WTC11 (cell line): ENCODE data around the gene HPCA. TPM values are rescaled to one million over a fixed set of nuclear protein-coding genes. Genes with fewer than 3 reads are reported as not detected.

Experiments used
- ATAC-seq: fragments of 200-7000 bp; cut with Tn5 transposase; 2 replicates; pipeline ENCODE4 v1.10.0; 2021; ENCODE audit warnings: mild to moderate bottlenecking, moderate library complexity
- CTCF ChIA-PET: fragments of 300-600 bp; sonication (Branson Sonifier 250); formaldehyde crosslinking; loops from one replicate; lab custom pipeline; 2021; ENCODE audit warnings: antibody characterized with exemption; lab: Charles Lee
- POLR2A ChIA-PET: fragments of 350-600 bp; sonication (Branson Sonifier 250); formaldehyde crosslinking; loops from one replicate; lab custom pipeline; 2021; ENCODE audit warnings: antibody characterized with exemption; lab: Charles Lee
- DNase-seq: peaks from one replicate; pipeline ENCODE4 v3.0.0; 2021; ENCODE audit warnings: low spot score
- H3K27ac Mint-ChIP-seq: 2 replicates; pipeline ENCODE4 v1.8.0; 2021; ENCODE audit warnings: mixed read lengths
- H3K27me3 Mint-ChIP-seq: 2 replicates; pipeline ENCODE4 v1.8.0; 2021; ENCODE audit warnings: low read depth, mild to moderate bottlenecking, moderate library complexity, mixed read lengths
- H3K36me3 Mint-ChIP-seq: 2 replicates; pipeline ENCODE4 v1.8.0; 2021; ENCODE audit warnings: mixed read lengths
- H3K4me1 Mint-ChIP-seq: 2 replicates; pipeline ENCODE4 v1.8.0; 2022; ENCODE audit warnings: mixed read lengths
- H3K4me3 Mint-ChIP-seq: 2 replicates; pipeline ENCODE4 v1.8.0; 2021; ENCODE audit warnings: mild to moderate bottlenecking, moderate library complexity, mixed read lengths
- H3K9me3 Mint-ChIP-seq: 2 replicates; pipeline ENCODE4 v1.8.0; 2021; ENCODE audit warnings: mixed read lengths
- AFF4 ChIP-seq: sonication (generic); formaldehyde crosslinking; IDR thresholded peaks from 2 replicates; pipeline ENCODE4 v1.8.1; 2023; ENCODE audit warnings: mild to moderate bottlenecking, missing genetic modification reagents, borderline replicate concordance
- E2F1 ChIP-seq: sonication (generic); formaldehyde crosslinking; IDR thresholded peaks from 2 replicates; pipeline ENCODE4 v1.8.0; 2022; ENCODE audit warnings: mild to moderate bottlenecking, missing genetic modification reagents
- FOXJ3 ChIP-seq: sonication (generic); formaldehyde crosslinking; IDR thresholded peaks from 2 replicates; pipeline ENCODE4 v1.9.0; 2021; ENCODE audit warnings: missing genetic modification reagents, mild to moderate bottlenecking, borderline replicate concordance
- FOXP1 ChIP-seq: sonication (generic); formaldehyde crosslinking; IDR thresholded peaks from 2 replicates; pipeline ENCODE4 v1.8.0; 2022; ENCODE audit warnings: missing genetic modification reagents, mild to moderate bottlenecking, moderate library complexity, borderline replicate concordance
- GRHL2 ChIP-seq: fragments of 250-450 bp; sonication (Bioruptor Pico); IDR thresholded peaks from 2 replicates; pipeline ENCODE4 v1.8.0; 2022; ENCODE audit warnings: mild to moderate bottlenecking, moderate library complexity; ENCODE audit not compliant: insufficient replicate concordance, severe bottlenecking
- GTF2I ChIP-seq: fragments of 250-450 bp; sonication (Bioruptor Pico); conservative IDR thresholded peaks from 2 replicates; pipeline ENCODE4 v1.4.0; 2021; ENCODE audit warnings: mild to moderate bottlenecking
- HMGXB4 ChIP-seq: sonication (generic); formaldehyde crosslinking; IDR thresholded peaks from 2 replicates; pipeline ENCODE4 v1.8.1; 2023; ENCODE audit warnings: mild to moderate bottlenecking, moderate library complexity, missing genetic modification reagents
- NR2C2 ChIP-seq: sonication (generic); formaldehyde crosslinking; IDR thresholded peaks from 2 replicates; pipeline ENCODE4 v1.8.0; 2022; ENCODE audit warnings: mild to moderate bottlenecking, missing genetic modification reagents
- OVOL2 ChIP-seq: fragments of 250-450 bp; sonication (Bioruptor Pico); IDR thresholded peaks from 2 replicates; pipeline ENCODE4 v1.9.0; 2021; ENCODE audit warnings: mild to moderate bottlenecking, borderline replicate concordance
- SOX15 ChIP-seq: fragments of 250-450 bp; sonication (Bioruptor Pico); IDR thresholded peaks from 2 replicates; pipeline ENCODE4 v1.9.0; 2021; ENCODE audit warnings: mild to moderate bottlenecking
- TCF7 ChIP-seq: sonication (generic); formaldehyde crosslinking; IDR thresholded peaks from 2 replicates; pipeline ENCODE4 v1.8.0; 2022; ENCODE audit warnings: mild to moderate bottlenecking, low read depth, missing genetic modification reagents, moderate library complexity
- TEAD4 ChIP-seq: sonication (generic); formaldehyde crosslinking; IDR thresholded peaks from 2 replicates; pipeline ENCODE4 v1.8.0; 2022; ENCODE audit warnings: mild to moderate bottlenecking, missing genetic modification reagents
- ZNF219 ChIP-seq: sonication (generic); formaldehyde crosslinking; IDR thresholded peaks from 2 replicates; pipeline ENCODE4 v1.8.0; 2023; ENCODE audit warnings: missing genetic modification reagents, mild to moderate bottlenecking, borderline replicate concordance
- ZNF263 ChIP-seq: sonication (generic); formaldehyde crosslinking; IDR thresholded peaks from 2 replicates; pipeline ENCODE4 v1.8.1; 2022; ENCODE audit warnings: low read depth, mild to moderate bottlenecking, moderate library complexity, missing genetic modification reagents
- total RNA-seq: library from RNA; stranded (reverse); gene quantifications from 3 replicates; pipeline ENCODE4 v1.2.3, GENCODE V29; 2021
- TF ChIP-seq, protein P1 (sequence below): sonication (generic); formaldehyde crosslinking; IDR thresholded peaks from 2 replicates; pipeline ENCODE4 v1.8.0; 2022; ENCODE audit warnings: missing genetic modification reagents
- TF ChIP-seq, protein P2 (sequence below): sonication (generic); formaldehyde crosslinking; IDR thresholded peaks from 2 replicates; pipeline ENCODE4 v1.8.1; 2022; ENCODE audit warnings: mild to moderate bottlenecking, moderate library complexity, missing genetic modification reagents
- TF ChIP-seq, protein P3 (sequence below): sonication (generic); formaldehyde crosslinking; conservative IDR thresholded peaks from 2 replicates; pipeline ENCODE4 v1.8.1; 2023; ENCODE audit warnings: mild to moderate bottlenecking, low read depth, missing genetic modification reagents, moderate library complexity
- TF ChIP-seq, protein P4 (sequence below): fragments of 250-450 bp; sonication (Bioruptor Pico); IDR thresholded peaks from 2 replicates; pipeline ENCODE4 v1.8.0; 2021; ENCODE audit warnings: mild to moderate bottlenecking
- TF ChIP-seq, protein P5 (sequence below): sonication (generic); formaldehyde crosslinking; IDR thresholded peaks from 2 replicates; pipeline ENCODE4 v1.8.1; 2023; ENCODE audit warnings: mild to moderate bottlenecking, missing genetic modification reagents, moderate library complexity

Gene HPCA
- total RNA-seq, 1 experiment from 2014 or later, result 1.9 TPM

DNA sequence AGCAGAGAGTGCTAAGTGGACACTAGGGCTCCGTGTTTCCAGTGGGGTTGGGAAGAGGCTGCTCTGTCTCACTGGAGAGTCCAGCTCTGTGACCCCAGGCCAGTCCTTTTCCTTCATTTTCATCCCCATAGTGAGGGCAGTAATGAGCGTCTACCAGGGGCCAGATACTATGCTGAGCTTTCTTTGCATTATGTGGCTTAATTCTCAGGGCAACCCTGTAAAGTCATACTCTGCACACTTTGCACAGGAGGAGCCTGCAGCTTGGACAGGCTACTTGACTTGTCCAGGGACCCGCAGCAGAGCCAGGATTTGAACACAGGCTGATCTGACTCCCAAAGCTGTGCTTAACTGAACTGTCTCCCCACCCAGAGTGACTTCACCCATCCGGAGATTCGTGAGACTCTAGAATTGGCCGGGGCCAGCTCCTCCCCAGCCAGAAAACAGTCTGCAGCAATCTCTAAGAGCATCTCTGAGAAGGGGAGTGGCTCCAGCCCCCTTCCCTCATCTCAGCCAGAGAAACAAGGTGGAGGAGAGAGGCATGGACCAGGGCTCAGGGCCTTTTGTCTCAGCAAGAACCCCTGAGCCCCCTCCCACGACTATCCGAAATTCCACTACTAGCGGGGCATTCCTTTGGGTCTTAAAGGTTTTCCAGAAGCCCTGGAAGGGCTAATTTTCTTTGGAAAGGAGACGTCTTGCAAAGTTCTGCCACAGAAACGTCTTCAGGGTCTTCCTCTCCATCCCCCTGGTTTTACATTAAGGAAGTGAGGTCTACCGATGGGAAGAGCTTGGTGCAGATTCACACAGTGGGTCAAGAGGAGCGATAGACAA, 14.7 kb upstream of the HPCA start (continued):
- TF ChIP-seq HMGXB4, result no peak
- no peak for TF ChIP-seq TCF7
- TF ChIP-seq GRHL2 (CRISPR knock-in tag), result no peak
- TF ChIP-seq, protein P1, sequence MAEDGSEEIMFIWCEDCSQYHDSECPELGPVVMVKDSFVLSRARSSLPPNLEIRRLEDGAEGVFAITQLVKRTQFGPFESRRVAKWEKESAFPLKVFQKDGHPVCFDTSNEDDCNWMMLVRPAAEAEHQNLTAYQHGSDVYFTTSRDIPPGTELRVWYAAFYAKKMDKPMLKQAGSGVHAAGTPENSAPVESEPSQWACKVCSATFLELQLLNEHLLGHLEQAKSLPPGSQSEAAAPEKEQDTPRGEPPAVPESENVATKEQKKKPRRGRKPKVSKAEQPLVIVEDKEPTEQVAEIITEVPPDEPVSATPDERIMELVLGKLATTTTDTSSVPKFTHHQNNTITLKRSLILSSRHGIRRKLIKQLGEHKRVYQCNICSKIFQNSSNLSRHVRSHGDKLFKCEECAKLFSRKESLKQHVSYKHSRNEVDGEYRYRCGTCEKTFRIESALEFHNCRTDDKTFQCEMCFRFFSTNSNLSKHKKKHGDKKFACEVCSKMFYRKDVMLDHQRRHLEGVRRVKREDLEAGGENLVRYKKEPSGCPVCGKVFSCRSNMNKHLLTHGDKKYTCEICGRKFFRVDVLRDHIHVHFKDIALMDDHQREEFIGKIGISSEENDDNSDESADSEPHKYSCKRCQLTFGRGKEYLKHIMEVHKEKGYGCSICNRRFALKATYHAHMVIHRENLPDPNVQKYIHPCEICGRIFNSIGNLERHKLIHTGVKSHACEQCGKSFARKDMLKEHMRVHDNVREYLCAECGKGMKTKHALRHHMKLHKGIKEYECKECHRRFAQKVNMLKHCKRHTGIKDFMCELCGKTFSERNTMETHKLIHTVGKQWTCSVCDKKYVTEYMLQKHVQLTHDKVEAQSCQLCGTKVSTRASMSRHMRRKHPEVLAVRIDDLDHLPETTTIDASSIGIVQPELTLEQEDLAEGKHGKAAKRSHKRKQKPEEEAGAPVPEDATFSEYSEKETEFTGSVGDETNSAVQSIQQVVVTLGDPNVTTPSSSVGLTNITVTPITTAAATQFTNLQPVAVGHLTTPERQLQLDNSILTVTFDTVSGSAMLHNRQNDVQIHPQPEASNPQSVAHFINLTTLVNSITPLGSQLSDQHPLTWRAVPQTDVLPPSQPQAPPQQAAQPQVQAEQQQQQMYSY (CRISPR knock-in tag), result no peak
- TF ChIP-seq, protein P2, sequence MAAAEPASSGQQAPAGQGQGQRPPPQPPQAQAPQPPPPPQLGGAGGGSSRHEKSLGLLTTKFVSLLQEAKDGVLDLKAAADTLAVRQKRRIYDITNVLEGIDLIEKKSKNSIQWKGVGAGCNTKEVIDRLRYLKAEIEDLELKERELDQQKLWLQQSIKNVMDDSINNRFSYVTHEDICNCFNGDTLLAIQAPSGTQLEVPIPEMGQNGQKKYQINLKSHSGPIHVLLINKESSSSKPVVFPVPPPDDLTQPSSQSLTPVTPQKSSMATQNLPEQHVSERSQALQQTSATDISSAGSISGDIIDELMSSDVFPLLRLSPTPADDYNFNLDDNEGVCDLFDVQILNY (CRISPR knock-in tag), result no peak
- no peak for TF ChIP-seq NR2C2 (CRISPR knock-in tag)
- TF ChIP-seq, protein P3, sequence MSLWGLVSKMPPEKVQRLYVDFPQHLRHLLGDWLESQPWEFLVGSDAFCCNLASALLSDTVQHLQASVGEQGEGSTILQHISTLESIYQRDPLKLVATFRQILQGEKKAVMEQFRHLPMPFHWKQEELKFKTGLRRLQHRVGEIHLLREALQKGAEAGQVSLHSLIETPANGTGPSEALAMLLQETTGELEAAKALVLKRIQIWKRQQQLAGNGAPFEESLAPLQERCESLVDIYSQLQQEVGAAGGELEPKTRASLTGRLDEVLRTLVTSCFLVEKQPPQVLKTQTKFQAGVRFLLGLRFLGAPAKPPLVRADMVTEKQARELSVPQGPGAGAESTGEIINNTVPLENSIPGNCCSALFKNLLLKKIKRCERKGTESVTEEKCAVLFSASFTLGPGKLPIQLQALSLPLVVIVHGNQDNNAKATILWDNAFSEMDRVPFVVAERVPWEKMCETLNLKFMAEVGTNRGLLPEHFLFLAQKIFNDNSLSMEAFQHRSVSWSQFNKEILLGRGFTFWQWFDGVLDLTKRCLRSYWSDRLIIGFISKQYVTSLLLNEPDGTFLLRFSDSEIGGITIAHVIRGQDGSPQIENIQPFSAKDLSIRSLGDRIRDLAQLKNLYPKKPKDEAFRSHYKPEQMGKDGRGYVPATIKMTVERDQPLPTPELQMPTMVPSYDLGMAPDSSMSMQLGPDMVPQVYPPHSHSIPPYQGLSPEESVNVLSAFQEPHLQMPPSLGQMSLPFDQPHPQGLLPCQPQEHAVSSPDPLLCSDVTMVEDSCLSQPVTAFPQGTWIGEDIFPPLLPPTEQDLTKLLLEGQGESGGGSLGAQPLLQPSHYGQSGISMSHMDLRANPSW (CRISPR knock-in tag), result no peak
- TF ChIP-seq, protein P4, sequence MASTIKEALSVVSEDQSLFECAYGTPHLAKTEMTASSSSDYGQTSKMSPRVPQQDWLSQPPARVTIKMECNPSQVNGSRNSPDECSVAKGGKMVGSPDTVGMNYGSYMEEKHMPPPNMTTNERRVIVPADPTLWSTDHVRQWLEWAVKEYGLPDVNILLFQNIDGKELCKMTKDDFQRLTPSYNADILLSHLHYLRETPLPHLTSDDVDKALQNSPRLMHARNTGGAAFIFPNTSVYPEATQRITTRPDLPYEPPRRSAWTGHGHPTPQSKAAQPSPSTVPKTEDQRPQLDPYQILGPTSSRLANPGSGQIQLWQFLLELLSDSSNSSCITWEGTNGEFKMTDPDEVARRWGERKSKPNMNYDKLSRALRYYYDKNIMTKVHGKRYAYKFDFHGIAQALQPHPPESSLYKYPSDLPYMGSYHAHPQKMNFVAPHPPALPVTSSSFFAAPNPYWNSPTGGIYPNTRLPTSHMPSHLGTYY (CRISPR knock-in tag), result no peak
- no peak for TF ChIP-seq SOX15 (CRISPR knock-in tag)
- TF ChIP-seq, protein P5, sequence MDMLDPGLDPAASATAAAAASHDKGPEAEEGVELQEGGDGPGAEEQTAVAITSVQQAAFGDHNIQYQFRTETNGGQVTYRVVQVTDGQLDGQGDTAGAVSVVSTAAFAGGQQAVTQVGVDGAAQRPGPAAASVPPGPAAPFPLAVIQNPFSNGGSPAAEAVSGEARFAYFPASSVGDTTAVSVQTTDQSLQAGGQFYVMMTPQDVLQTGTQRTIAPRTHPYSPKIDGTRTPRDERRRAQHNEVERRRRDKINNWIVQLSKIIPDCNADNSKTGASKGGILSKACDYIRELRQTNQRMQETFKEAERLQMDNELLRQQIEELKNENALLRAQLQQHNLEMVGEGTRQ (CRISPR knock-in tag), result no peak
- TF ChIP-seq GTF2I (CRISPR knock-in tag), result no peak
- TF ChIP-seq FOXJ3 (CRISPR knock-in tag), result no peak

GRCh38 chr1:32872192-32872460, 14.2 kb upstream of the HPCA start:
- Mint-ChIP-seq H3K4me3 (no peak overlapping the region; the same call in 1 of the 2 replicates), H3K9me3 (no peaks in the 10 kb centered on the region), H3K27ac (no peak overlapping the region), H3K27me3 (peaks cover 36% of the 10 kb centered on the region), H3K4me1 (peaks cover 41% of the 10 kb centered on the region), H3K36me3 (no peaks in the 10 kb centered on the region)
- ChIA-PET CTCF (interaction anchor here (0.7 to 4.6 kb wide), 11 partner anchors 8 to 214 kb away, joined by 3 to 45 read pairs (median 5); partner anchors contain the start of gene HPCA), POLR2A (interaction anchor here (1.3 kb wide), 1 partner anchor 54 kb away, joined by 5 read pairs; the partner anchor contains the start of genes S100PBP and YARS1)
- no peak for DNase-seq
- ATAC-seq, result no peak
- TF ChIP-seq ZNF263, result no peak
- TF ChIP-seq OVOL2 (CRISPR knock-in tag), result no peak
- TF ChIP-seq E2F1 (CRISPR knock-in tag), result no peak
- no peak for TF ChIP-seq FOXP1 (CRISPR knock-in tag)
- no peak for TF ChIP-seq TEAD4 (CRISPR knock-in tag)
- TF ChIP-seq AFF4 (CRISPR knock-in tag), result no peak
- no peak for TF ChIP-seq ZNF219 (CRISPR knock-in tag)
